Heart left ventricle (tissue), 13 donors: ENCODE results near the gene KCNMA1.

Experiments used
- POLR2A ChIP-seq, 2 donors: fragments of 450-650 bp; IDR thresholded peaks; one replicate each; pipeline ENCODE4 v1.6.1; 2017; ENCODE audit warnings: antibody characterized with exemption in 2 of 2, mild to moderate bottlenecking in 2 of 2, moderate library complexity in 2 of 2
- TF ChIP-seq, protein P1 (sequence below), 12 donors: fragments of 200-600 bp; sonication (generic) in 4 of 12; IDR thresholded peaks; one replicate each; pipeline versions ENCODE4 v1.5.0 to v1.8.0; 2018 to 2022; ENCODE audit warnings: antibody characterized with exemption in 12 of 12, mild to moderate bottlenecking in 5 of 12
- donor health status: ischemic (EF 13 %, LVEDD 7.1; RV severe dilation, severe dysfunction).
- donor health status: DM: no; HTN: yes; CAD: no.
- donor health status: DM: no; HTN: no; CAD: no.
- donor health status: ischemic (EF 25% LVEDD 6.9; RV normal size, moderate dysfunction).
- donor health status: ischemic (EF 25% LVEDD 5.7; RV mildly dilated, moderate dysfunction).
- donor health status: ischemic (EF 35%, LVEDD 5.7; RV mildly dilated, moderate dysfunction).
- donor health status: nonischemic (EF 11% LVEDD 7.7; RV severe dilation, severe dysfunction).
- donor health status: DM: yes; HTN: yes; CAD: no.
- donor health status: PGD.
- donor health status: ischemic (EF 29% LVEDD 5.4; RV normal size, mild dysfunction).
- donor health status: nonischemic (EF 23%, LVEDD 6.1; RV moderate dilation, normal function).

GRCh38 chr10:76959111-76959510, 678.5 kb downstream of the KCNMA1 start:
- TF ChIP-seq, protein P1, sequence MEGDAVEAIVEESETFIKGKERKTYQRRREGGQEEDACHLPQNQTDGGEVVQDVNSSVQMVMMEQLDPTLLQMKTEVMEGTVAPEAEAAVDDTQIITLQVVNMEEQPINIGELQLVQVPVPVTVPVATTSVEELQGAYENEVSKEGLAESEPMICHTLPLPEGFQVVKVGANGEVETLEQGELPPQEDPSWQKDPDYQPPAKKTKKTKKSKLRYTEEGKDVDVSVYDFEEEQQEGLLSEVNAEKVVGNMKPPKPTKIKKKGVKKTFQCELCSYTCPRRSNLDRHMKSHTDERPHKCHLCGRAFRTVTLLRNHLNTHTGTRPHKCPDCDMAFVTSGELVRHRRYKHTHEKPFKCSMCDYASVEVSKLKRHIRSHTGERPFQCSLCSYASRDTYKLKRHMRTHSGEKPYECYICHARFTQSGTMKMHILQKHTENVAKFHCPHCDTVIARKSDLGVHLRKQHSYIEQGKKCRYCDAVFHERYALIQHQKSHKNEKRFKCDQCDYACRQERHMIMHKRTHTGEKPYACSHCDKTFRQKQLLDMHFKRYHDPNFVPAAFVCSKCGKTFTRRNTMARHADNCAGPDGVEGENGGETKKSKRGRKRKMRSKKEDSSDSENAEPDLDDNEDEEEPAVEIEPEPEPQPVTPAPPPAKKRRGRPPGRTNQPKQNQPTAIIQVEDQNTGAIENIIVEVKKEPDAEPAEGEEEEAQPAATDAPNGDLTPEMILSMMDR (IDR thresholded peaks at IDR 0.05), result no peak
- no peak for TF ChIP-seq POLR2A (IDR thresholded peaks at IDR 0.05)
